Hepatocyte (in vitro differentiated cells): Measurements from ENCODE around the gene DCST2.

ENCODE experiments used
- CTCF ChIP-seq: fragments of 200-600 bp; sonication (generic); IDR thresholded peaks from 2 replicates; pipeline ENCODE4 v1.5.1; 2016; ENCODE audit warnings: antibody characterized with exemption, mild to moderate bottlenecking; ENCODE audit not compliant: poor library complexity
- EZH2 ChIP-seq: fragments of 200-600 bp; sonication (generic); IDR thresholded peaks from 2 replicates; pipeline ENCODE4 v1.6.1; 2016; ENCODE audit warnings: antibody characterized with exemption, mild to moderate bottlenecking, borderline replicate concordance
- EZH2phosphoT487 ChIP-seq: fragments of 200-600 bp; sonication (generic); IDR thresholded peaks from one replicate; pipeline ENCODE4 v1.6.1; 2018; ENCODE audit warnings: antibody characterized with exemption, mild to moderate bottlenecking, low read depth, moderate library complexity; ENCODE audit not compliant: unreplicated experiment, severe bottlenecking

GRCh38 chr1:155004352-155005075, 29.1 kb downstream of the DCST2 start:
- TF ChIP-seq EZH2 (no peak), CTCF (no peak), EZH2phosphoT487 (no peak)
